Naive B cell (primary cell): ENCODE results near the gene TPCN2. TPM values are rescaled to one million over a fixed set of nuclear protein-coding genes. Genes with fewer than 3 reads are reported as not detected.

Source experiments
- ATAC-seq, 2 donors: fragments of 150-1000 bp; cut with Tn5 transposase; 2 replicates each; pipeline ENCODE4 v1.10.0; 2021; ENCODE audit warnings: low read depth in 2 of 2, mild to moderate bottlenecking in 2 of 2, moderate library complexity in 2 of 2
- DNase-seq: peaks from one replicate; pipeline ENCODE4 v3.0.0; 2022
- H3K27ac Mint-ChIP-seq, 6 donors: one replicate each; pipeline ENCODE4 v1.8.0; 2020 to 2022; ENCODE audit warnings: mild to moderate bottlenecking in 6 of 6, mixed read lengths in 6 of 6, moderate library complexity in 5 of 6, inconsistent platforms in 2 of 6
- H3K27me3 Mint-ChIP-seq, 3 donors: one replicate each; pipeline ENCODE4 v1.8.0; 2021 to 2022; ENCODE audit warnings: mixed read lengths in 3 of 3, mild to moderate bottlenecking in 1 of 3
- H3K36me3 Mint-ChIP-seq, 2 donors: one replicate each; pipeline ENCODE4 v1.8.0; 2020 to 2022; ENCODE audit warnings: mixed read lengths in 2 of 2, inconsistent platforms in 1 of 2, mild to moderate bottlenecking in 1 of 2
- H3K4me1 Mint-ChIP-seq, 3 donors: one replicate each; pipeline ENCODE4 v1.8.0; 2020 to 2022; ENCODE audit warnings: mixed read lengths in 3 of 3, inconsistent platforms in 1 of 3, mild to moderate bottlenecking in 1 of 3, moderate library complexity in 1 of 3
- H3K4me3 Mint-ChIP-seq, 8 donors: one replicate each; pipeline ENCODE4 v1.8.0; 2020 to 2022; ENCODE audit warnings: mild to moderate bottlenecking in 8 of 8, mixed read lengths in 8 of 8, moderate library complexity in 8 of 8, inconsistent platforms in 2 of 8
- H3K9me3 Mint-ChIP-seq, 7 donors: one replicate each; pipeline ENCODE4 v1.8.0; 2020 to 2022; ENCODE audit warnings: mixed read lengths in 7 of 7, mild to moderate bottlenecking in 5 of 7, inconsistent platforms in 2 of 7, moderate library complexity in 1 of 7
- polyA plus RNA-seq, 6 donors: library from polyadenylated mRNA; unstranded; fragments of 300-500 nt; fragmentation: Illumina TruSeq; gene quantifications; one replicate each; pipeline ENCODE4 v1.2.3, GENCODE V29; 2021; ENCODE audit warnings: low read depth in 6 of 6

TPCN2 gene
- polyA plus RNA-seq, 6 donors from 2014 or later, result 4.8 to 12.5 (median 6.9) TPM

DNA sequence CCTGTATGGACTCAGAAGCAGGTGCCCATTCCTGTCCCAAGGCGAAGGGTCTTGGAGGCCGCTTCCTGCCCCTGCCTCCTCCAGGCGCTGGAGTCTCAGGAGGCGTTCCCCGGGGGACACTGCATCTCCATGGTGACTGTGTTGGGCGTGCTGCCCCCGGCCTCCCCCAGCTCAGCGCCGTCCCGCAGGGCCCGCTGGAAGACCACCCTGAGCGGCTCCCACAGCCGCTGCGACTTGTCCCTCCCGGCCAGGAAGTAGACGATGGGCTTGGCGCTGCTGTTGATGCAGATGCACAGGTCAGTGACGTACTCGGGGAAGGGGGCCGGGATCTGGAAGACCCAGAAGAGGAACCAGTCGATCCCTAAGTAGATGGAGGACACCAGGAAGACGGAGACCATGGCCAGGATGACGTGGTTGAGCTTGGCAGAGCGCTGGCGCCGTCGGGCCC is 43.5 kb upstream of the TPCN2 start:
- Mint-ChIP-seq H3K4me3 (no peak overlapping the region), H3K27me3 (peaks cover 20 to 63% (median 48%) of the 10 kb centered on the region in 3 donors), H3K36me3 (no peaks in the 10 kb centered on the region), H3K4me1 (no peaks in the 10 kb centered on the region), H3K27ac (peak overlapping the region in 1 of 6 donors; percentile 14), H3K9me3 (no peaks in the 10 kb centered on the region)
- ATAC-seq (no peak), DNase-seq (no peak)

DNA sequence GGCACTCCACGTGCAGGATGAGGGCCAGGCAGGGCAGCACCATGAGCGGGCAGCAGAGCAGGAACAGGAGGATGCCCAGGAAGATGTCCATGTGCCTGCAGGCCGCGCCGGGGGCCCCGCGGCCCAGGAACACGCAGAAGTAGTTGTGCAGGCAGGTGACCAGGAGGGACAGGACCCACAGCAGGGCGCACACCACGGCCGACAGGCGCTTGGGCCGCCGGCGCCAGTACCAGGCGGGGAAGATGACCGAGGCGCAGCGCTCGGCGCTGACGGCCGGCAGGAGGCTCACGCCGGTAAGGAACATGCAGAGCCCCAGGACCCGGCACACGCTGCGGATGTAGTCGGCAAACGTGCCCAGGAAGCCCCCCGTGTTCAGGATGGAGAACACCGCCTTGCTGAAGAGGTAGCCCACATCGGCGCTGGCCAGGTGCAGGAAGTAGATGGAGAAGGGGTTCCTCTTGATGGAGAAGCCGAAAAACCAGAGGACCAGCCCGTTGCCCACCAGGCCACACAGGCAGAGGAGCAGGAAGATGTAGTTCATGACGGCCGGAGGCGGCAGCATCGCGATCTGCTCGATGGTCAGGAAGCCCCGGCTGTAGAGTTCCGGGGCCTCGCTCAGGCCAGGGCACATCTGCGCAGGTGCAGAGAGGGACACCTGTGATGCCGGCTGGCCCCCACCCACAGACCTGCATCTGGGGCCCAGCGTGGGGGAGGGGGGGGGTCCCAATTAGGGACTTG is 42.9 kb upstream of the TPCN2 start:
- ATAC-seq (no peak), DNase-seq (no peak)
- no peaks in the 10 kb centered on the region for H3K4me1 Mint-ChIP-seq
- no peaks in the 10 kb centered on the region for H3K36me3 Mint-ChIP-seq
- no peaks in the 10 kb centered on the region for H3K9me3 Mint-ChIP-seq
- H3K27me3 Mint-ChIP-seq, result peaks cover 20 to 66% (median 51%) of the 10 kb centered on the region in 3 donors
- peak overlapping the region in 2 of 8 donors; percentile 15 to 78 for H3K4me3 Mint-ChIP-seq
- no peak overlapping the region for H3K27ac Mint-ChIP-seq

DNA sequence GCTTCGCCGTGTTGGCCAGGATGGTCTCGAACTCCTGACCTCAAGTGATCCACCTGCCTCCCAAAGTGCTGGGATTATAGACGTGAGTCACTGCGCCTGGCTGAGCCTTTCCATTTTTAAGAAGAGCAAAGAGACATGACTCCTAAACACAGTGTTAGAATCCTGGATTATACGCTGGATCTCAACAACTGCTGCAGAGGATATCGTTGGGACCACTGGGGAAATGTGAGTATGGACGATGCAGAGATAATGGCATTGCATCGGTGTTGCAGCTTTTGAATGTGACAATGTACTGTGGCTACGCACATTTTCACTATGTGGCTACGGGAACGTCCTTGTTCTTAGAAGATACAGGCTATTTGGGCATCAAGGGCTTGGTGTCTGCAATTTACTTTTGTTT is 41.9 kb upstream of the TPCN2 start:
- H3K27me3 Mint-ChIP-seq, result peaks cover 25 to 72% (median 58%) of the 10 kb centered on the region in 3 donors
- H3K36me3 Mint-ChIP-seq, result no peaks in the 10 kb centered on the region
- H3K9me3 Mint-ChIP-seq, result no peaks in the 10 kb centered on the region
- H3K4me1 Mint-ChIP-seq, result peaks cover 0 to 4% (median 0%) of the 10 kb centered on the region in 3 donors
- no peak overlapping the region for H3K27ac Mint-ChIP-seq
- DNase-seq (no peak), ATAC-seq (no peak)
- H3K4me3 Mint-ChIP-seq, result no peak overlapping the region

DNA sequence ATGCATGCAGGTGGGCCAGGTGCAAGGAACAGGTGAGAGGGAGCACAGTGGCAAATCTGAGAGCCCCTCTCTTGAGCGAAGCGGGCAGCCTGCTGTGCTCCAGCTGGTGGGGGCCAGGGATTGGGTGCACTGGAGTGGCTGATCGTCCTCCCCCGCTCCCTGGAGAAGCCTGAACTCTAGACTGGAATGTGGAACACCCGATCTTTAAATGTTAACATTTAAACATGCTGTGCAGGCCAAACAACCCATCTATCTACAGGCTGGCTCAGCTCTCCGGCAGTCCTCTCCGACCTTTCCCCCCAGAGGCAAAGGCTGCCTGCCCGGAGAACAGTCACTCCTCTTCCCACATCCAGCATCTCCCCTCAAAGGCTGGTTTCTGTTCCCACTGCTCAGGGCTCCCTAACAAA is 40.8 kb upstream of the TPCN2 start:
- Mint-ChIP-seq H3K4me3 (no peak overlapping the region), H3K9me3 (no peaks in the 10 kb centered on the region), H3K27ac (no peak overlapping the region), H3K27me3 (peaks cover 28 to 72% (median 64%) of the 10 kb centered on the region in 3 donors), H3K4me1 (peaks cover 0 to 4% (median 0%) of the 10 kb centered on the region in 3 donors), H3K36me3 (no peaks in the 10 kb centered on the region)
- ATAC-seq (no peak), DNase-seq (no peak)

DNA sequence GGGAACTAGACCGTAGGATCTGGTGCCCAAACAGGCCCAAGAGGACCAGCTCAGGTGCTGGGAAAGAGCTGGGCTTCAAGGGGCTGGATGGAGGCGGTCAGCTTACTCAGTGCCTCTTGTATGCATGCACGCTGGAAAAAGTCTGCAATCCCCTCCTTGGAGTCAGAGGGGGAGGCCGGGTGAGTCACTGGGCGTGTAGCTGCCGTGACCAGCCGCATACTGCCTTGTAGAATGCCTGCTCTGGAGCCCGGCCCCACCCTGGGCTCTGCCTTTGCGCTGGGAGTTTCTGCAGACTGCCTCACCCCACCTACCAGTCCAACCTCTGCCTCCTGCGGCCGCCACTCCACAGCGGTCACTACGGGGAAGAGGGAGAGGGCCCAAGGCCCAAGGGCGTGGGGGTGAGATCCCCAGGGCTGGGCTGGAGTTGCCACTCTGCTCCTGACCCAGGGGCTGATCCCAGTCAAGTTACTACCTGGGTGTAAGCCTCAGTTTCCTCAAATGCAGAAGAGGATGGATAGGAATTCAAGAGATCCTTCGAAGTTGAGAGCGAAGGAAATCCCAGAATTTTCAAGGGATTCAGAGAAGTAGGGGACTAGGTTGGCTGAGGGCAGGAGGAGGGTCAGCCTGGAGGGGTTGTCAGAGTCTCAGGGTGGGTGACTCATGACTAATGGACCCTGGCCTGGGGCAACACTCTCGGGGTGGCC is 39.8 kb upstream of the TPCN2 start:
- H3K4me3 Mint-ChIP-seq, result no peak overlapping the region
- H3K27me3 Mint-ChIP-seq, result peaks cover 28 to 71% (median 55%) of the 10 kb centered on the region in 3 donors
- no peak for DNase-seq
- no peak for ATAC-seq
- peaks cover 0 to 4% (median 0%) of the 10 kb centered on the region in 3 donors for H3K4me1 Mint-ChIP-seq
- no peaks in the 10 kb centered on the region for H3K36me3 Mint-ChIP-seq
- no peaks in the 10 kb centered on the region for H3K9me3 Mint-ChIP-seq
- no peak overlapping the region for H3K27ac Mint-ChIP-seq

DNA sequence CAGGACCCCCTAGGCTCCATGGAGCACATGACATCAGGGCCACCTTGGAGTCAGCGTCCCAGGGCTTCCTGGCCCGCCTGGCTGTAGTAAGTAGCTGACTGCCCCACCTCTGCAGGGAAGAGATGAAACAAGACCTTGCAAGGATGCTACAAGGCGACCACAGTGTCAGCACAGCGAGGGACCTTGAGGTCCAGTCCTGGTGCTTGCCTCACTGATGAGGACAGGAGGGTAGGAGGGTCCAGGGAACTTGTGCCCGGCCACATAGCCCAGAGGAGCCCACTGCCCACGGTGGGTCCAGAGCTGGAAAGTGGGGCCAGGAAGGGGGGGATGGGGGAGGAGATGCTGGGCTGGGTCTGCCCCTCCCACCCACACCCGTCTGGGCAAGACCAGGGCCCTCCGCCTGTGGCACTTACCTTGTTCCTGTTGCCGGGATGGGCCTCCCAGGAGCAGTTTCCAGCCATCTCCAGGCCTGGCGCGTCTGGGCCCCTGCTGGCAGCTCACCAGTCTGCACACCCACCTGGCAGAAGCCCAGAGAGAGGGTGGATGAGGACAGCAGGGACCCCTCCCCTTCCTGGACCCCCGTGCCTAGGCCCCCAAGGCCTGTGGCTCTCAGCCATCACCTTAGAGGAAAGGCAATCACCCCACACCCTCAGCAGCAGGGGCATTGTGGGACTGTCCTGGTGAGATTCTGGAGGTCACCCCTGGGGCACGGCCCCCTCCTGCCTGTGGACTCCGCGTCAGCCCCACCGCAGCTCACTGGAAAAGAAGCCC is 39.1 kb upstream of the TPCN2 start:
- H3K27ac Mint-ChIP-seq, result no peak overlapping the region
- peaks cover 28 to 76% (median 52%) of the 10 kb centered on the region in 3 donors for H3K27me3 Mint-ChIP-seq
- no peak overlapping the region for H3K4me3 Mint-ChIP-seq
- DNase-seq, result no peak
- H3K4me1 Mint-ChIP-seq, result peaks cover 0 to 4% (median 0%) of the 10 kb centered on the region in 3 donors
- H3K36me3 Mint-ChIP-seq, result no peaks in the 10 kb centered on the region
- no peaks in the 10 kb centered on the region for H3K9me3 Mint-ChIP-seq
- ATAC-seq, result no peak

DNA sequence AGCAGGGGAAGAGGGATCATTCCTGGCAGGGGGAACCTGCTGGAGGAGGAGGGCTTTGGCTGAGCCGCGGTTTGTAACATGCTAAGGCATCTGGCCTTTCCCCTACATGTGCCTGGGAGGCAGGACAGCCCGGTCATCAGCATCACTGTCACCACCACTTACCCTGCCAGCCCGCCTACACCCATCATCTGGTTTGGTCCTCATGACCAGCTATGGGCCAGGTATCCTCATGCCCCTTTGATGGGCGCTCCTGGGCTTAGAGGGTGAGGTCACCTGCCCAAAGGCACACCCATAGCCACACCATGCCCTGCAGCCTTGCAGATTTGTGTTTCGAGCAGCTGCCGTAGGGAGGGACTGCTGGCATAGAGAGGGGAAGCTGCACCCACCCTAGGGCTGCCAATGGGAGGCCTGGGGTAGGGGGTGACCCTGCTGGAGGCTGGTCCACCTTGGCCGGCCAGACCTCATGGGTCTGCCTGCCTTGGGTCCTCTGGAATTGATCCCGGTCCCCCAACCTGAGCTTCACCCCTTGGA is 38.3 kb upstream of the TPCN2 start:
- Mint-ChIP-seq H3K4me3 (no peak overlapping the region), H3K27me3 (peaks cover 25 to 79% (median 52%) of the 10 kb centered on the region in 3 donors), H3K9me3 (no peaks in the 10 kb centered on the region), H3K4me1 (peaks cover 0 to 4% (median 0%) of the 10 kb centered on the region in 3 donors), H3K27ac (no peak overlapping the region), H3K36me3 (no peaks in the 10 kb centered on the region)
- DNase-seq, result no peak
- ATAC-seq, result no peak

DNA sequence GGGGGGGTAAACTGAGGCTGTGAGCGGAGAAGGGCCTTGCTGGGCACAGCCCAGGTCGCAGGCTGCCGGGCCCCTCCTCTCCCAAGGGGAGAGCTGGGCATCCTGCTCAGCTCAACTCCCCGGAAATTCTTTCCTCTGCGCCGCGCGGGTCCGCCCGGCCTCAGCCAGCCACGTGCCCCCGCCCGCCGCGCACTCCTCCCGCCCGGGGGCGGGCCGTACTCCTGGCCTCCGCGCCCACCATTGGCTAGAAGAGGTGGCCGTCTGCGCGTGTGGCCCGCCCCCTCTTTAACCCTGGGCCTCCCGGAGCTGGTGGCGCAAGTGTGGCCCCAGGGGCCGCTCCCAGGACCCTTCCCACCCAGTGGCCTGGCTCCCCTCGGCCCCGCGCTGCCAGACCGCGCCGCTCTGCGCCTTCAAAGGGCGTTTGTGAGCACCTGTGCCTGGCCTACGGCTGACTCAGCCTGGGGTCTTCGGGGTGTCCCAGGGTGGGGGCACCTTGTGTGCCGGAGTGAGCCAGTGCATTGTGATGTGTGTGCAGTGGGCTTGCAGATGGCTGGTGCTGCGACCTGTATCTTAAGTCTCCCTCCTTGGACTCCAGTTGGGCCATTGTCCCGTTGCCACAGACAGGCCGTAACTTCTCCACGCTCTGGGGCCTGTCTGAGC is 37.6 kb upstream of the TPCN2 start:
- ATAC-seq (peak; percentile 30 to 63), DNase-seq (no peak)
- Mint-ChIP-seq H3K27me3 (peaks cover 24 to 78% (median 50%) of the 10 kb centered on the region in 3 donors), H3K4me3 (no peak overlapping the region), H3K36me3 (no peaks in the 10 kb centered on the region), H3K4me1 (peaks cover 0 to 4% (median 0%) of the 10 kb centered on the region in 3 donors), H3K27ac (no peak overlapping the region), H3K9me3 (no peaks in the 10 kb centered on the region)

DNA sequence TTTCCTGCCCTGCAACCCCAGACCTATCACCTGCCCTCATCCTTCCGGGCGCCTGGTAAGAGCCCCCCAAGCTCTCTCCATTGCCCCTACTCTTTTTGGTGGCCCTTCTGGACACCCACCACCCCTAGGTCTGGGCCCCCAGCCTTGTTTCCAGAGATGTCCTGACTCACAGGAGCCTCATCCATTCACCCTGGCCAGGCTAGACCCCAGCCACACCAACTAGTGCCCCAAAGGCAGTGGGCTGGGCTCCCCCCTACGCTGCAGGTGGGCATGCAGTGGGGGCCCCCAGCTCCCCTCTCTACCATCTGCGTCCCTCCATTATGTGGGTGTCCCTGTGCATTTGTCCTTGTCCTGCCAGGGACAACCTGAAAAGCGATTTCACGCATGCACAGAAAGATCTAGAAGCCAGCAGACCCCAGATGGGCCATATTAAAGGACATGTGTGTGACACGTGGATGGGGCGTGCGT is 37.1 kb upstream of the TPCN2 start:
- Mint-ChIP-seq H3K27ac (no peak overlapping the region), H3K27me3 (peaks cover 26 to 82% (median 53%) of the 10 kb centered on the region in 3 donors), H3K36me3 (no peaks in the 10 kb centered on the region), H3K4me1 (peaks cover 0 to 4% (median 0%) of the 10 kb centered on the region in 3 donors), H3K9me3 (no peaks in the 10 kb centered on the region), H3K4me3 (peak overlapping the region in 1 of 8 donors; percentile 59)
- DNase-seq (no peak), ATAC-seq (no peak)

DNA sequence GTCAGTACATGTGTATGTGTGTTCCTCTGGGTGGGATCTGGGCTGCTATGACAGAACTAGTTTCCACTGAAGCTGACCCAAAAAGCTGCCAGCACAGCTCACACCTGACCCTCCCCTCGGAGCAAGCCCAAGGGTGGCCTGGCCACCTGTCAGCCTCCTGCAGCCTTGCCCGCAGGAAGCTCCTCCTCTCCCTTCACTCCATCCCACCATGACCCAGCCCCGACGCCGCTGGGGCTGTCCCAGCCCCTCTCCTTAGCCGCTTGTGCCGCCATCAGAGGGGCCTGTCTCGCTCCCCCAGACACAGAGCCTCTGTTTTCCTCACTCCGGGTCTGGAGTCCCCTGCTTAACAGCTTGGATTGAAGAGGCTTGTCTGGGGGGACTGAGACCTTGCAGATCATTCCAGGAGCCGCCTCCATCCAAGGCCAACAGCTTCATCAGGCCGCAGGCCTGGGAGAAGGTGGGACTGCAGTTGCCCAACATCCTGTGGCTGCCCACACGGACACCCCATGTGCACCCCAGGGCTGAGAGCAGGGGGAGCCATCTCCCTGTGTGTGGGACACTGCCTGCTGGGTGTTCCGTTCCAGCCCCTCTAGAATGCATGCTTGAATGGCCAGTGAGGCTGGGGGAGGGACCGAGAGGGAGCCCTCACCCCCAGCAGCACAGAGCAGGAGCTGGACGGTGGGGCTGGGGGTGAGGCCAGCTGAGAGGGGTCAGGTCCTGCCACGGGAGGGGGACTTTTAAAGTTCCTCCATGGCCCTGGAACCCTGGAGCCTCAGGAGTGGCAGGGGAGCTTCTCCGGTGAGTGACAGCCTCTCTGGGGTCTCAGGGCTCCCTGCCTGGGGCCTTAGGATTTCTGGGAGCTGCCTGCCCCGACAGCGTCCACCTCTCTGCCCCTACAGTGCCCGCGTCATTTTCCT is 36.4 kb upstream of the TPCN2 start:
- ATAC-seq (no peak), DNase-seq (no peak)
- H3K36me3 Mint-ChIP-seq, result no peaks in the 10 kb centered on the region
- H3K9me3 Mint-ChIP-seq, result no peaks in the 10 kb centered on the region
- H3K27me3 Mint-ChIP-seq, result peaks cover 20 to 84% (median 58%) of the 10 kb centered on the region in 3 donors
- H3K27ac Mint-ChIP-seq, result no peak overlapping the region
- H3K4me3 Mint-ChIP-seq, result peak overlapping the region in 2 of 8 donors; percentile 9 to 55
- H3K4me1 Mint-ChIP-seq, result peaks cover 0 to 4% (median 0%) of the 10 kb centered on the region in 3 donors

DNA sequence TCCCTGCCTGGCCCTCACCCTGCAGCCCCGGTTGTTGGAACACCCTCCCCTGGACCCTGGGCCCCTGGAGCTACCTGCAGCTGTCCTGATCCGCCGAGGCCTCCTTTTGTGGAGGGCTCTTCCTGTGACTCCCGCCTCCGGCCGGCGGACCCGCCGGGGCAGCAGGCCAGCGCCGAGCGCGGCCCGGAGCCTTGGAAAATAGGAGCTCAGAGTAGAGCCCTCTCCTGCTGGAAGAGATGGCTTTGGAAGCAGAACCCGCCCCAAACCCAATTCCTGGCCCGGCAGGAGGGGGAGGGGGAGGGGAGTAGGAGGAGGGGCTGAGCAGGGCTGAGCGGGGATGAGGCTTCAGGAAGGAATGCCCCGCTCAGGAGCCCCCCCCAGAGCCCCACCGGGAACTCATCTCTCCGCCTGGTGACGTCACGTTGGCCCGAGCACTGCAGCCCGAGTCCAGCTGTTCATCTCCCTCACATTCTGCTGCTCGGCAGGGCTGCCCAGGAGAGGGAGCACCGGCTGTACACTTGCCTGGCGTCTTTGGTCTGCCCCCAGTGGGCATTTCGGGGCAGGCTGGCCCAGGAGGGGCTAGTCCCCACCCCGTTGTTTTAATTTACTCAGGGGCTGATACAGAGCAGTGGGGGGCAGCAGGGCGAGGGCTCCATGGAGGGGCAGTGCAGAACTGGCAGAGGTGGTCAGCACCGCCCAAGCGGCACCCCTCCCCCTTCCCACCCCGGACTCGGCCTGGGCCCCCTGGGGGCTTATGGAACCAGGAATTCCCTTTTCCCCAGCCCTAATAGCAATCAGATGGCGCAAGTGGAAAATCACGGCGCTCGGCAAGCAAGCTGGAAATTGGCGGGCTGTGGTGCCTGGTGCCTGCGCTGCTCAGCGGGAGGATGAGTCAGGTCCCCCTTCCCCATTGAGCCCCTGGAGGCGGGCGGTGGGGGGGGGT is 35.5 kb upstream of the TPCN2 start, which contains the start of gene MRGPRF:
TSS of gene MRGPRF (minus strand) at position 238 of the 943 bp plus-strand sequence. CDS start 3,345 bp downstream, outside the sequence.
- DNase-seq (no peak), ATAC-seq (peak; percentile 34 to 48)
- Mint-ChIP-seq H3K27me3 (peaks cover 16 to 79% (median 56%) of the 10 kb centered on the region in 3 donors), H3K9me3 (no peaks in the 10 kb centered on the region), H3K4me3 (peak within 1 kb of the TSS in 2 of 8 donors; percentile 9 to 55), H3K27ac (no peak within 1 kb of the TSS), H3K36me3 (no peaks in the 10 kb centered on the region), H3K4me1 (peaks cover 0 to 4% (median 0%) of the 10 kb centered on the region in 3 donors)
